ENCODE measurements around the gene CDH13. TPM values are rescaled to one million over a fixed set of nuclear protein-coding genes. Genes with fewer than 3 reads are reported as not detected.

Gene CDH13
- total RNA-seq, 1 donor from 2014 or later: 20.9 TPM

GRCh38 chr16:83439412-83439811, 812.6 kb downstream of the CDH13 start:
- H3K36me3 ChIP-seq (ENCODE audit: control insufficient read depth in 3 of 3, insufficient read depth in 3 of 3, low read length in 3 of 3): no peaks in the 10 kb centered on the region
- H3K9me3 ChIP-seq (ENCODE audit: control insufficient read depth in 3 of 3, low read length in 3 of 3): no peaks in the 10 kb centered on the region
- H3K27me3 ChIP-seq (ENCODE audit: control insufficient read depth in 3 of 3, insufficient read depth in 3 of 3, low read length in 3 of 3): no peaks in the 10 kb centered on the region
- no peak overlapping the region for H3K27ac ChIP-seq (ENCODE audit: low read depth, low read length)
- no peak overlapping the region for H3K9ac ChIP-seq (ENCODE audit: low read depth in 1 of 3, low read length in 3 of 3)
- no peaks in the 10 kb centered on the region for H3K4me1 ChIP-seq (ENCODE audit: control insufficient read depth in 3 of 3, insufficient read depth in 3 of 3, low read length in 3 of 3)
- H3K4me3 ChIP-seq (ENCODE audit: low read length in 3 of 3): no peak overlapping the region

- H3K9ac ChIP-seq (ENCODE audit: low read depth in 1 of 3, low read length in 3 of 3): no peak overlapping the region
- H3K4me1 ChIP-seq (ENCODE audit: control insufficient read depth in 3 of 3, insufficient read depth in 3 of 3, low read length in 3 of 3): no peaks in the 10 kb centered on the region
- H3K27ac ChIP-seq (ENCODE audit: low read depth, low read length): no peak overlapping the region
- no peaks in the 10 kb centered on the region for H3K9me3 ChIP-seq (ENCODE audit: control insufficient read depth in 3 of 3, low read length in 3 of 3)
- no peak overlapping the region for H3K4me3 ChIP-seq (ENCODE audit: low read length in 3 of 3)
- H3K36me3 ChIP-seq (ENCODE audit: control insufficient read depth in 3 of 3, insufficient read depth in 3 of 3, low read length in 3 of 3): no peaks in the 10 kb centered on the region
- no peaks in the 10 kb centered on the region for H3K27me3 ChIP-seq (ENCODE audit: control insufficient read depth in 3 of 3, insufficient read depth in 3 of 3, low read length in 3 of 3)
These were observed 814.7 kb downstream of the CDH13 start for GRCh38 chr16:83441517-83441916.

- H3K36me3 ChIP-seq (ENCODE audit: control insufficient read depth in 3 of 3, insufficient read depth in 3 of 3, low read length in 3 of 3): no peaks in the 10 kb centered on the region
- H3K27ac ChIP-seq (ENCODE audit: low read depth, low read length): no peak overlapping the region
- no peaks in the 10 kb centered on the region for H3K27me3 ChIP-seq (ENCODE audit: control insufficient read depth in 3 of 3, insufficient read depth in 3 of 3, low read length in 3 of 3)
- H3K4me1 ChIP-seq (ENCODE audit: control insufficient read depth in 3 of 3, insufficient read depth in 3 of 3, low read length in 3 of 3): no peaks in the 10 kb centered on the region
- H3K4me3 ChIP-seq (ENCODE audit: low read length in 3 of 3): no peak overlapping the region
- no peaks in the 10 kb centered on the region for H3K9me3 ChIP-seq (ENCODE audit: control insufficient read depth in 3 of 3, low read length in 3 of 3)
- H3K9ac ChIP-seq (ENCODE audit: low read depth in 1 of 3, low read length in 3 of 3): no peak overlapping the region
These were observed 817.2 kb downstream of the CDH13 start for GRCh38 chr16:83443972-83444371.

GRCh38 chr16:83447560-83447959, 820.8 kb downstream of the CDH13 start:
- Histone ChIP-seq H3K9me3 (ENCODE audit: control insufficient read depth in 3 of 3, low read length in 3 of 3) (no peaks in the 10 kb centered on the region), H3K9ac (ENCODE audit: low read depth in 1 of 3, low read length in 3 of 3) (no peak overlapping the region), H3K4me1 (ENCODE audit: control insufficient read depth in 3 of 3, insufficient read depth in 3 of 3, low read length in 3 of 3) (no peaks in the 10 kb centered on the region), H3K36me3 (ENCODE audit: control insufficient read depth in 3 of 3, insufficient read depth in 3 of 3, low read length in 3 of 3) (no peaks in the 10 kb centered on the region), H3K4me3 (ENCODE audit: low read length in 3 of 3) (no peak overlapping the region), H3K27me3 (ENCODE audit: control insufficient read depth in 3 of 3, insufficient read depth in 3 of 3, low read length in 3 of 3) (no peaks in the 10 kb centered on the region), H3K27ac (ENCODE audit: low read depth, low read length) (no peak overlapping the region)

GRCh38 chr16:83449861-83450260, 823.1 kb downstream of the CDH13 start:
- Histone ChIP-seq H3K36me3 (ENCODE audit: control insufficient read depth in 3 of 3, insufficient read depth in 3 of 3, low read length in 3 of 3) (no peaks in the 10 kb centered on the region), H3K9me3 (ENCODE audit: control insufficient read depth in 3 of 3, low read length in 3 of 3) (no peaks in the 10 kb centered on the region), H3K9ac (ENCODE audit: low read depth in 1 of 3, low read length in 3 of 3) (no peak overlapping the region), H3K4me3 (ENCODE audit: low read length in 3 of 3) (no peak overlapping the region), H3K27ac (ENCODE audit: low read depth, low read length) (no peak overlapping the region), H3K4me1 (ENCODE audit: control insufficient read depth in 3 of 3, insufficient read depth in 3 of 3, low read length in 3 of 3) (peaks cover 0 to 6% (median 0%) of the 10 kb centered on the region in 3 donors), H3K27me3 (ENCODE audit: control insufficient read depth in 3 of 3, insufficient read depth in 3 of 3, low read length in 3 of 3) (no peaks in the 10 kb centered on the region)

GRCh38 chr16:83453977-83454376, 827.2 kb downstream of the CDH13 start:
- Histone ChIP-seq H3K4me1 (ENCODE audit: control insufficient read depth in 3 of 3, insufficient read depth in 3 of 3, low read length in 3 of 3) (peaks cover 0 to 6% (median 0%) of the 10 kb centered on the region in 3 donors), H3K9me3 (ENCODE audit: control insufficient read depth in 3 of 3, low read length in 3 of 3) (no peaks in the 10 kb centered on the region), H3K27me3 (ENCODE audit: control insufficient read depth in 3 of 3, insufficient read depth in 3 of 3, low read length in 3 of 3) (no peaks in the 10 kb centered on the region), H3K9ac (ENCODE audit: low read depth in 1 of 3, low read length in 3 of 3) (no peak overlapping the region), H3K36me3 (ENCODE audit: control insufficient read depth in 3 of 3, insufficient read depth in 3 of 3, low read length in 3 of 3) (no peaks in the 10 kb centered on the region), H3K4me3 (ENCODE audit: low read length in 3 of 3) (no peak overlapping the region), H3K27ac (ENCODE audit: low read depth, low read length) (no peak overlapping the region)

GRCh38 chr16:83455716-83456115, 828.9 kb downstream of the CDH13 start:
- H3K36me3 ChIP-seq (ENCODE audit: control insufficient read depth in 3 of 3, insufficient read depth in 3 of 3, low read length in 3 of 3): no peaks in the 10 kb centered on the region
- no peaks in the 10 kb centered on the region for H3K27me3 ChIP-seq (ENCODE audit: control insufficient read depth in 3 of 3, insufficient read depth in 3 of 3, low read length in 3 of 3)
- no peak overlapping the region for H3K9ac ChIP-seq (ENCODE audit: low read depth in 1 of 3, low read length in 3 of 3)
- peaks cover 0 to 6% (median 0%) of the 10 kb centered on the region in 3 donors for H3K4me1 ChIP-seq (ENCODE audit: control insufficient read depth in 3 of 3, insufficient read depth in 3 of 3, low read length in 3 of 3)
- no peak overlapping the region for H3K27ac ChIP-seq (ENCODE audit: low read depth, low read length)
- H3K4me3 ChIP-seq (ENCODE audit: low read length in 3 of 3): no peak overlapping the region
- H3K9me3 ChIP-seq (ENCODE audit: control insufficient read depth in 3 of 3, low read length in 3 of 3): no peaks in the 10 kb centered on the region

- Histone ChIP-seq H3K36me3 (ENCODE audit: control insufficient read depth in 3 of 3, insufficient read depth in 3 of 3, low read length in 3 of 3) (no peaks in the 10 kb centered on the region), H3K27me3 (ENCODE audit: control insufficient read depth in 3 of 3, insufficient read depth in 3 of 3, low read length in 3 of 3) (no peaks in the 10 kb centered on the region), H3K27ac (ENCODE audit: low read depth, low read length) (no peak overlapping the region), H3K4me1 (ENCODE audit: control insufficient read depth in 3 of 3, insufficient read depth in 3 of 3, low read length in 3 of 3) (peaks cover 0 to 6% (median 0%) of the 10 kb centered on the region in 3 donors), H3K9ac (ENCODE audit: low read depth in 1 of 3, low read length in 3 of 3) (no peak overlapping the region), H3K4me3 (ENCODE audit: low read length in 3 of 3) (no peak overlapping the region), H3K9me3 (ENCODE audit: control insufficient read depth in 3 of 3, low read length in 3 of 3) (no peaks in the 10 kb centered on the region)
These were observed 830.2 kb downstream of the CDH13 start for GRCh38 chr16:83456934-83457333.

- no peaks in the 10 kb centered on the region for H3K36me3 ChIP-seq (ENCODE audit: control insufficient read depth in 3 of 3, insufficient read depth in 3 of 3, low read length in 3 of 3)
- H3K27ac ChIP-seq (ENCODE audit: low read depth, low read length): no peak overlapping the region
- no peak overlapping the region for H3K9ac ChIP-seq (ENCODE audit: low read depth in 1 of 3, low read length in 3 of 3)
- H3K9me3 ChIP-seq (ENCODE audit: control insufficient read depth in 3 of 3, low read length in 3 of 3): no peaks in the 10 kb centered on the region
- peaks cover 0 to 3% (median 0%) of the 10 kb centered on the region in 3 donors for H3K4me1 ChIP-seq (ENCODE audit: control insufficient read depth in 3 of 3, insufficient read depth in 3 of 3, low read length in 3 of 3)
- H3K27me3 ChIP-seq (ENCODE audit: control insufficient read depth in 3 of 3, insufficient read depth in 3 of 3, low read length in 3 of 3): no peaks in the 10 kb centered on the region
- H3K4me3 ChIP-seq (ENCODE audit: low read length in 3 of 3): no peak overlapping the region
These were observed 831.8 kb downstream of the CDH13 start for GRCh38 chr16:83458612-83459011.

- Histone ChIP-seq H3K27me3 (ENCODE audit: control insufficient read depth in 3 of 3, insufficient read depth in 3 of 3, low read length in 3 of 3) (no peaks in the 10 kb centered on the region), H3K9me3 (ENCODE audit: control insufficient read depth in 3 of 3, low read length in 3 of 3) (no peaks in the 10 kb centered on the region), H3K9ac (ENCODE audit: low read depth in 1 of 3, low read length in 3 of 3) (no peak overlapping the region), H3K4me3 (ENCODE audit: low read length in 3 of 3) (no peak overlapping the region), H3K4me1 (ENCODE audit: control insufficient read depth in 3 of 3, insufficient read depth in 3 of 3, low read length in 3 of 3) (no peaks in the 10 kb centered on the region), H3K27ac (ENCODE audit: low read depth, low read length) (no peak overlapping the region), H3K36me3 (ENCODE audit: control insufficient read depth in 3 of 3, insufficient read depth in 3 of 3, low read length in 3 of 3) (no peaks in the 10 kb centered on the region)
These were observed 838.2 kb downstream of the CDH13 start for GRCh38 chr16:83464991-83465390.

GRCh38 chr16:83470416-83470815, 843.6 kb downstream of the CDH13 start:
- Histone ChIP-seq H3K27me3 (ENCODE audit: control insufficient read depth in 3 of 3, insufficient read depth in 3 of 3, low read length in 3 of 3) (no peaks in the 10 kb centered on the region), H3K4me1 (ENCODE audit: control insufficient read depth in 3 of 3, insufficient read depth in 3 of 3, low read length in 3 of 3) (peaks cover 4 to 13% (median 7%) of the 10 kb centered on the region in 3 donors), H3K36me3 (ENCODE audit: control insufficient read depth in 3 of 3, insufficient read depth in 3 of 3, low read length in 3 of 3) (no peaks in the 10 kb centered on the region), H3K27ac (ENCODE audit: low read depth, low read length) (no peak overlapping the region), H3K4me3 (ENCODE audit: low read length in 3 of 3) (no peak overlapping the region), H3K9ac (ENCODE audit: low read depth in 1 of 3, low read length in 3 of 3) (no peak overlapping the region), H3K9me3 (ENCODE audit: control insufficient read depth in 3 of 3, low read length in 3 of 3) (no peaks in the 10 kb centered on the region)

Data from skeletal muscle tissue (tissue), 4 donors.